ENCODE measurements around the gene TMX3.

Gene TMX3

DNA sequence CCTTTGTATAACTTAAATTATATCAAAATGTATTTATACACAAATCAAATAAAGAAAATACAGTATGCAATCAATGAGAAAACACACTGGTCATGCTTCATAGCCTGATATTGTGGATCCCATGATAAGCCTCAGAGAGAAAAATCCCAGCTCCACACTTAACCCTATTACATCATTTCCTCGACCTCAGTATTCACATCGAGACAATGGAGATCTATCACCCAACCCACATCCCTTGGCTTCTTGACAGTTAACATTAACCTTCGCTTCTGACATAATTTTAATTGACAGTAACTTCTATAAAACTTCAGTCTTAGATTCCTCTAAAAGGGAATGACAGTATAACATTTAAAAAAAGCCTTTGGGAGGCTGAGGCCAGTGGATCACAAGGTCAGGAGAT, 11.6 kb downstream of the TMX3 start:
- Mint-ChIP-seq H3K4me3 (no peak overlapping the region), H3K4me1 (no peaks in the 10 kb centered on the region), H3K9me3 (no peaks in the 10 kb centered on the region), H3K27ac (no peak overlapping the region), H3K27me3 (ENCODE audit: low read depth) (no peaks in the 10 kb centered on the region), H3K36me3 (ENCODE audit: low read depth) (peaks cover 61% of the 10 kb centered on the region)
- TF ChIP-seq CTCF (IDR thresholded peaks at IDR 0.05; ENCODE audit: unreplicated experiment in 3 of 3), result no peak

DNA sequence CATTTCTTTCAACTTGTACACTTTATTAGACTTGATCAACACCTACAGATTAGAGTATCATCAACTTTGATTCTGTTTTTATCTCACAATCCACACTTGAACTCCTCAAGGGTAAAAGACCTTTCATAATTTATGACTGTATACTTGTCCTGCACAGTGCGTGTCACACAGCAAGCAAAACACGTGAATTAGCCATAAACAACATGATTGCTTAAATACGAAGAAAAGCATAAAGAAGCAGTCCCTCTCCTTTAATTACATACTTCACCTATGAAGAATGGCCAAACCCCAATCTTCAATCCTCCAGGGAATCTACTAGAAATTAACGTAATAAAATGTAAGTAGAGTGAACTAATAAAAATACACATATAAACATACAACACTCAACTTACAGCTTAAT, 13.6 kb downstream of the TMX3 start:
- H3K4me1 Mint-ChIP-seq, result no peaks in the 10 kb centered on the region

DNA sequence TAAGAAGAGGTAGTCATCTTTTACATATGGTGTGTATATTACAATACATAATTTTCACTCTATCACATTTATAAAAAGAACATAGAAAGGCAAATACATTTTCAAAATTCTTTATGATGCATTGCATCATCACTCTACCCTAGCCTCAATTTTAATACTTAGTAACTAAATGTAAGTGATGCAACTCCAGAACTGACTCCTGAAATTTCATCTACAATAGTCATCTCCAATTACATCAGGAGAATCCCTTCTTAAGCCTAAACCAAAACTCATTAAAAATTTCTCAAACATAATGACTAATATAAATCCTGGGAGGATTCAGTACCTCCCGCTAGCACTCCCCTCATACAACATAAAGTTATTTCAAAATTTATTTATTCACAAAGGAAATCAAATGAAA, 15.9 kb downstream of the TMX3 start:
- peaks cover 70% of the 10 kb centered on the region for H3K36me3 Mint-ChIP-seq (ENCODE audit: low read depth)
- no peaks in the 10 kb centered on the region for H3K9me3 Mint-ChIP-seq
- H3K27ac Mint-ChIP-seq, result no peak overlapping the region
- no peaks in the 10 kb centered on the region for H3K4me1 Mint-ChIP-seq
- no peak overlapping the region for H3K4me3 Mint-ChIP-seq
- no peak for TF ChIP-seq CTCF (IDR thresholded peaks at IDR 0.05; ENCODE audit: unreplicated experiment in 3 of 3)
- no peaks in the 10 kb centered on the region for H3K27me3 Mint-ChIP-seq (ENCODE audit: low read depth)

More for the DNA sequence above, 13.6 kb downstream of the TMX3 start:
- Mint-ChIP-seq H3K27me3 (ENCODE audit: low read depth) (no peaks in the 10 kb centered on the region), H3K4me3 (no peak overlapping the region), H3K9me3 (no peaks in the 10 kb centered on the region), H3K27ac (no peak overlapping the region), H3K36me3 (ENCODE audit: low read depth) (peaks cover 70% of the 10 kb centered on the region)
- TF ChIP-seq CTCF (IDR thresholded peaks at IDR 0.05; ENCODE audit: unreplicated experiment in 3 of 3), result no peak

GRCh38 chr18:68696937-68697336, 18.0 kb downstream of the TMX3 start:
- Mint-ChIP-seq H3K4me1 (no peaks in the 10 kb centered on the region), H3K27me3 (ENCODE audit: low read depth) (no peaks in the 10 kb centered on the region), H3K27ac (no peak overlapping the region), H3K4me3 (no peak overlapping the region), H3K36me3 (ENCODE audit: low read depth) (peaks cover 68% of the 10 kb centered on the region), H3K9me3 (no peaks in the 10 kb centered on the region)
- no peak for TF ChIP-seq CTCF (IDR thresholded peaks at IDR 0.05; ENCODE audit: unreplicated experiment in 3 of 3)

GRCh38 chr18:68694316-68694715, 20.6 kb downstream of the TMX3 start:
- Mint-ChIP-seq H3K4me1 (no peaks in the 10 kb centered on the region), H3K36me3 (ENCODE audit: low read depth) (peaks cover 64% of the 10 kb centered on the region), H3K27ac (no peak overlapping the region), H3K4me3 (no peak overlapping the region), H3K9me3 (no peaks in the 10 kb centered on the region), H3K27me3 (ENCODE audit: low read depth) (no peaks in the 10 kb centered on the region)
- TF ChIP-seq CTCF (IDR thresholded peaks at IDR 0.05; ENCODE audit: unreplicated experiment in 3 of 3), result no peak

DNA sequence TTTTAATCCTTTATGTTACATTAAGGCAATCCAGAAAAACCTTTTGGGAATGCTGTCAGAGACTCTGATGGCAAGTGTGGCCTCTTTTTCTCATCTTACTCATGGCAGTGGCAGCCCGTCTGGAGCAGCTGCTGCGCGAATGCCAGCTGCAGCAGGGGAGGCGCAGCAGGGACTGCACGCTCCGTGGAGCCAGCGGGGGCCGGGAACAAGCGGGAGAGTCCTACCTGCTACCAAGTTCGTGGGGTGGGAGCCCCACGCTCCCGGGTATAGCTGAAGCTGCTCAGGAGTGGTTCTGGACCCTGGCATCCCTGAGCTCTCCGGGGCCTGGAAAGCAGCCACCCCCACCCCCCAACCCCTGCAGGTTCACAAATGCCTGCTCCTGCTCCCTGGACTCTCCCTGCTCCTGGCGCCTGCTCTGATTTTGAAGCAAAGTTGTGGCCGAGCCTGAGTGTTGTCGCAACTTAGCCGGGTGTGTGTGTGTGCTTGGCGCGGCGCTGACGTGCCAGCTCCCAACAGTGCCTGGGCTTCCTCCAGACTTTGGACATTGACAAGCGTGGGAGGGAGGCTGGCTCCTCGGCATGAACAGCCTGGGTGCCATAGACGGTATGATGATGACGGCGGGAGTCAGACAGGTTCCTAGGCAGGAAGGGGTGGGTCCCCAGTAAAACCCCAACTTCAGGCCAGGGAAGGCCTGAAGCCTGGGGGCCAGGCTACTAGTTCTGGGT, 21.7 kb downstream of the TMX3 start:
- H3K27me3 Mint-ChIP-seq (ENCODE audit: low read depth), result no peaks in the 10 kb centered on the region
- no peaks in the 10 kb centered on the region for H3K4me1 Mint-ChIP-seq
- peaks cover 59% of the 10 kb centered on the region for H3K36me3 Mint-ChIP-seq (ENCODE audit: low read depth)
- no peak overlapping the region for H3K4me3 Mint-ChIP-seq
- no peak for TF ChIP-seq CTCF (IDR thresholded peaks at IDR 0.05; ENCODE audit: unreplicated experiment in 3 of 3)
- no peaks in the 10 kb centered on the region for H3K9me3 Mint-ChIP-seq
- H3K27ac Mint-ChIP-seq, result no peak overlapping the region

Measured in nephron (organoid).